Cerebellar nuclear complex (tissue), 1 donor: ENCODE results near the gene VRK2.
"Not testable (repeated sequence)": the region's sequence is repeated elsewhere in the genome, so short reads cannot be mapped to it uniquely, and the experiment has no call there.

Source experiments
- DNase-seq, 2 experiments: peaks; one replicate each; lab custom pipeline; 2025; lab: John Stamatoyannopoulos, UW

Gene VRK2

DNA sequence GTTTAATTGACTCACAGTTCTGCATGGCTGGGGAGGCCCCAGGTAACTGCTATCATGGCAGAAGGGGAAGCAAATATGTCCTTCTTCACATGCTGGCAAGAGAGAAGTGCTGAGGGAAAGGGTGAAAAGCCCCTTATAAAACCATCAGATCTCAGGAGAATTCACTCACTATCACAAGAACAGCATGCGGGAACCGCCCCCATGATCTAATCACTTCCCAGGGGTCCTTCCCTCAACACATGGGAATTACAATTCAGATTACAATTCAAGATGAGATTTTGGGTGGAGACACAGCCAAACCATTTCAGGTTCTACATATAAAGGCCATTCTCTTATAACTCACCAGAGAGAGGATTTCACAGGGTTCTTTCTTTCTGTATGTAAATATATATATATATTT, 62.9 kb downstream of the VRK2 start:
- DNase-seq: no peak

DNA sequence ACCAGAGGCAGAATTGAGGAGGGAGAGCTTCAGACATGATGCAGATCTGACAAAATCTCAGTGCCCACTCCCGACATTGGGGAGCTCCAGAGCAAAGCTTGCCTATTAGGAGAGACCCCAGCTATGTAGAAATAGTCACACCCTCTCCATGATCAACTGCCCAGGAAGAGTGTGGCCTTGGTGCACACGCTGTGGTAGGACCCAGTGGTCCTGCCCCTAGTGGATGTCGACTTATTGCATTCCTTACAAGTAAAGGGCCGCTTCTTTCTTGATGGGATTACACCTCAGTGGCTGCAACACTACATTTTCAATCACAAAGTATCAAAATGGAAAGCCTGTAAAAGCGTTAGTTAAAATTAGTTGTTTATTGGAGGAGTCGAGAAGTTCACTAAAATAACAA, 64.2 kb downstream of the VRK2 start:
- DNase-seq: no peak

DNA sequence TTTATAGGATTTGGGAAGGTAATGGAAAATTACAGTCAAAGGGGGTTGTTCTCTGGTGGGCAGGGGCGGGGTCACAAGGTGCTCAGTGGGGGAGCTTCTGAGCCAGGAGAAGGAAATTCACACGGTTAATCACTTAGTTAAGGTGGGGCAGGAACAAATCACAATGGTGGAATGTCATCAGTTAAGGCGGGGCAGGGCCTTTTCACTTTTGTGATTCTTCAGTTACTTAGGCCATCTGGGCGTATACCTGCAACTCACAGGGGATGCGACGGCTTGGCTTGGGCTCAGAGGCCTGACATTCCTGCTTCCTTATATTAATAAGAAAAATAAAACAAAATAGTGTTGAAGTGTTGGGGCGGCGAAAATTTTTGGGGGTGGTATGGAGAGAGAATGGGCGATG, 67.0 kb downstream of the VRK2 start:
- not testable (repeated sequence) for DNase-seq

DNA sequence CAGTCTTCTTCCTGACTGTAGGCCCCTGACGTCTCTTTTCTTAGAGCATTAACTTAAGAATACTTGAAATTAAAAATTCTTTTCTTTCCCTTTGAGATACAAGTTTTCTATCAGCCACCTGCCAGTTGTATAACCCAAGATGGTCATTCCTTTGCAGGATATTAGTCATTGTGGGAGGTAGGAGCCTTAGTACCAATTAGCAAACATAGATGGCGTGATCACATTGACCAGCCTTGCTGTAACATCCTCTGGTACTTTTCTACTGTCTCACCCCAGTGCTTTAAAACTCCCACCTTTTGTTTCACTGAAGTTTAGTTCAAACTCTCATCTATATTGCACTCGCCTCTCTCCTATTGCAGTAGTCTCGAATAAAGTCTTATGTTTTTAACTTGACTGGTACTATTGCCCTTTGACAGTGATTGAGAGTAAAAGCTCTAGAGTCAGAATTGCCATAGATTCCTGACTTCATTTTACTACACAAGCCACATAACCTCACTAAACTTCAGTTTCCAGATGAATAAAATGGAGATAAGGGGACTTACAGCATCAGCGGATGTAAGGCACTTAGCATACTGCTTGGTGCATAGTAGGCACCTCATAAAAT, 74.1 kb downstream of the VRK2 start:
- DNase-seq: no peak

DNA sequence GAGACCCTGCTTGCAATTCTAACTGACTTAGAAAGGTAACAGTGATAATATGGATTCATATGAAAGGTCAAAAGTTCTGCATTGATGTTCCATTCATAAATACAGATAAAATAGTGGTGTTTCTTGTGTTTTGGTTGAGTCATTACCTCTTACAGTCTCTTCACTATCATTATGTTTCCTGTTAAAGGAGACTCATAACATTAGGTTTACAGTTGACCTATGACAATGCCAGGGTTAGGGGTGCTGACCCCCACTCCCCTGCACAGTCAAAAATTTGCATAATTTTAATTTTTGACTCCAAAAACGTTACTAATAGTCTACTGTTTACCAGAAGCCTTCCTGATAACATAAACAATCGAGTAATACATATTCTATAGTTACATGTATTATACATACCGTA, 75.4 kb downstream of the VRK2 start:
- no peak for DNase-seq

DNA sequence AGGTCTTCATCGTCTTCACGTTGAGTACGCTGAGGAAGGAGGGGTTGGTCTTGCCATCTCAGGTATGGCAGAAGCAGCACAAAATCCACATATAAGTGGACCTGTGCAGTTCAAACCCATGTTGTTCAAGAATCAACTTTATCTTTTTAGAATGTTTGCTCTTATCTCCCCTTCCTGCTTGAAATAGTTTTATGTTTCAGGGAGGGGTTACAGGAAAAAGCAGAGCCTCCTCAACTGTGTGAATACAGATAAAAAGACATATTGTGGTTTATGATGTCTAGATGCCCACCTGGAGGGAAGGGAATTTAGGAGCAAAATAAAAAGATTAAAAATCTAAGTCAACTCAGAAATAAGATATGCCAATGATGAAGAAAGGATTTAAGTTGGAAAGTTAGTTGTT, 75.9 kb downstream of the VRK2 start:
- no peak for DNase-seq

DNA sequence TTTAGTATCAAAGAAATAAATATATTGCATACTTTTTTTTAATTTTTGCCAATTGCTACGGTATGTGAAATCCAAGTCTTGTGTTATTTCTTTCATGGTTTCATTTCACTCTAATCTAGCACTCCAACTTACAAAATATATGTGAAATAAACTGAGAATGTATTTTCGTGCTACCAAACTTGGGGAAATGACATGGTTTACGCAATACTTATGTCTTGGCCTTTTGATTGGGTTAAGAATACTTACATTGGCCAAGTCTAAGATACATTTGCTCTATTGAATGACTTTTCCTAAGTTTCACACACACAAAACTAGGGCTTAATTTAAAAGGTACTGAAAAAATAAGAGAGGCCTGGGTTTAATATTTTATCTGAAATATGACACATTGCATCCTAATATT, 80.5 kb downstream of the VRK2 start:
- no peak for DNase-seq

DNA sequence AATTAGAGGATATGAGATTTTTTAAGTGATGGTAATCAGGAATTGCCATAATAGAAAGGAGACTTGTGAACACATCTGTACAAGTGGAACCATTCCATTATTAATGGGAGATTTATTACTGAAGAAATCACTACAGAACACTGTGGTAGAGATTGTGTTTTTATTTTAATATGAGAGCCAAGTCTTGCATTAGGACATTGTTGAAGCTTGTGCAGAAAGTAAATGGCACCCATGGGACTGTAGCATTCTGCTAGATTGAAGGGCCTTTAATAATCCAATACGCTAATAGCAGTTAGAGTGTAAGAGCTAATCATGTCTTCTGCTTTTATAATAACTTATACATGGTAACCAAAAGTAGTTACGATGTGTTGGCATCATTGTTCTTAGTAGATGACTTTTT, 83.6 kb downstream of the VRK2 start:
- DNase-seq: no peak

DNA sequence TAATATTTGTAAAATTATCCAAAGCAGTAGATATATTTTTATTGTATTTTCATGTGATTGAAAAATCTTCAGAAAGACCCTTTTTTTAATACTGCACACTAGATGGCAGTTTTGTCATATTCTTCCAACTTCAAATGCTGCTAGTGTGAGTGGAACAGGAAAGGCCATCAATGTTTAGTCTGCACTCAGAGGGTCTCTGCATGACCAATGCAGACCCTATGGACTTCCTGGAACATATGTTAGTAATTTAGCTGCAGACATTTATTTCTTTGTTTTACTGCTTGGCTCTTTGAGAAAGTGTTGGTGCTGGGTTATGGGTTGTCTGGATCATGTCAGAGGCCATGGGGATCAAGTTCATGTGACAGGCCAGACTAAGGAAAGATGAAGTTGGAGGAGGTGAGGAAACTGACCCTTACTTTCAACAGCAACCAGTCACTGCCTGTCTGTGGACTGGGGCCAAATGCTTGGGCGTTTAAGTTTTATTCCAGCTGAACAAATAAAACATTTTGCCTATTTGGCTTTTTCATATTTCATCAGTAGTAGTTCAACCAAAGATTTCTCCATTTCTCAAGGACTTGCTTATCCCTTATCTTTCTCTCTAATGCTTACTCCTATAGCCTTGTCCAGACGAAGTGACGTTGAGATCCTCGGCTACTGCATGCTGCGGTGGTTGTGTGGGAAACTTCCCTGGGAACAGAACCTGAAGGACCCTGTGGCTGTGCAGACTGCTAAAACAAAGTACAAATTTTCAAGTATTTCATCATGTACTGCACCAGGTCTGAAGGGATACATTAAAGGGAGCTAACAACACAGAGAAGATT, 84.8 kb downstream of the VRK2 start:
- DNase-seq: no peak

DNA sequence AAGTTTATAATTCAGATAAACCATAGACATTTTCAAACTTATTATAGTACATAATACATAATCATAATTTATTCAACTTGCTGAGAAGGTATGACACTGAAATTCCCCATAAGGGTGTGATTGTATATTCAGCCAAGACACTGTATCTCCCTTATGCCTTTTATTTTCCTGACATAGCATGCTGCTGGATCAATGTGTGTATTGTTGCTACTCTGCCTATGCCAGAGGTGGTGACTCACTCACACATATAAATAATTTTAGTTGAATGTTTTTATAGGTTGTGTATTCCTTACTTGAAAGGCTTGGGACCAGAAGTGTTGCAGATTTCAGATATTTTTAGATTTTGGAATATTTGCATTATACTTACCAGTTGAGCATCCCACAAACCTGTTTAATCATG, 86.8 kb downstream of the VRK2 start:
- DNase-seq: no peak

DNA sequence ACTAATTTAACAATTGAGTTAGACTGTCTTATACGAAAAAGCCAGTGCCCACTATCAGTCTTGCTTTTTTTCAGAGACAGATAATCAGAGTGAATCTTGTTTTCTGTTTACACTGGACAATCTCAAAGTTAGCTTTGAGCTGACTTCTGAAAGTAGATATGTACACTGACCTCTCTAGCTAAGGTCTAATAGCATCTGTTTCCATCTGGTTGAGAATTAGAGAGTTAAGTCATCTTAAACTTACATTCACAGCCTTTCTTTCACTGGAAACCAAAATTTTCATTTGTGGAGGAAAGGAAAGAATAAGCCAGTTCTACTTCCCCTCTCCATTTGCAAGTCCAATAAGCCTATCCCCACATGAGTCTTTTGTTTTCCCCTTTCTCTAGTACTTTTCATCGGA, 89.3 kb downstream of the VRK2 start:
- no peak for DNase-seq

DNA sequence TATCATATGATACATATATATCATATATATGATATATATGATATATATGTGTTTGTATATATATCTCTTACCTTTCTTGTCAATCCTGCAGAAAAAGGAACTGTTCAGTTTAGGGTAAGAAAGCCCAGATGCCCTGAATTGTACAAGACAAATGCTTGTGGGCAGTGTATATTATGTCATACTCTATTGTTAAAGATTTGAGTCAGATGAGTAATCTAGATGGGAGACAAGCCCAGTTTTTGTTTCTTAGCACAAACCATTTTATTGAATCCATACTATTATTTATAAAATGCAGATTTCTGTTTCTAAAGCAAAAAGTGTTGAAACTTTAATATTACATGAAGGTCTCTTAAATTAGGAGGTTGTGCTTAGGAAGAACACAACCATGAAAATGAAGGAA, 90.6 kb downstream of the VRK2 start:
- DNase-seq: no peak

DNA sequence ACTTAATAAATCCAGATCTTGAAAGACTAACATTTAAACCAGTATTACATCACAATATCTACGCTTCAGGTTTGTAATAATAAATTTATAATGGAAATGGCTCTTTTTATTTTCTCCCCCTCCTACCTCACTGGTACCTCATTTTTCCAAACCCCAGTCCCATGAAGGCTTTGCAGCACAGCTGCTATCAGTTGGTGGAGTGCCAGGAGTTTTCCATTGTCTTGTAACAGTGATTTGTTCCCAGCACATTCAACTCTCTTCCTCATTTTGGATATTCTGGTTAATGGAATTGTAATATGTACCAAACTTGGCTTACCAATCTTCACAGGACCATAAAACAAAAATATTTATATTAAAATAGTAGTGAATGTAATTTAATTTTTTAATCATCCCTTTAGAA, 91.2 kb downstream of the VRK2 start:
- DNase-seq: no peak

DNA sequence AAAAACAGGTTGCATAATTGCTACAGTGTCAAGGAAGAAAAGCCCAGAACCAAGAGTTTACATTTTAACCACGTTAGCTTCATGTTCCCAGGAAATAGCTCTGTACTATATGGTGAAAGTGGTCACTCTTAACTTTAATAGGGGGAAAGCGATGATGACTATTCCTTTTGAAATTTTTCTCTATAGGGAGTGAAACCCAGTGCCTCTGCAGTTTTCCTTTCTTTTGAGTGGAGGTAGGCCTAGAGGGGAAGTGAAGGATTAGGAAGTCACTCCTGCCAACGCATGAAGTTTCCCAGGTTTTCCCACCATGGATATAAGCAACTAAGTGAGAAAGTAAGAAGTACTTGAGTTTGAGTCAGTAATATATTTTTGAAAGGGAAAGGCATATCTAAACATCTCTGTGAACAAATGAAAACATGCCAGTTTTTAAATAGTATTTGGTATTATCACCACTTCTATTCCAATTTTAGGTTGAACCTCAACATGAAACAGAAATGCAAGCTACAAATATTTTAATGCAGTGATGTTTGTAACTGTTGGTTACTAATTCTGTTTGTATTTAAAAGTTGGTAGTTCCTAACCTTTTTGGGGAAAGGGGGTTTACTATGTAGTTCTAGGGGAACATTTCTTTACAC, 91.9 kb downstream of the VRK2 start:
- DNase-seq: no peak

DNA sequence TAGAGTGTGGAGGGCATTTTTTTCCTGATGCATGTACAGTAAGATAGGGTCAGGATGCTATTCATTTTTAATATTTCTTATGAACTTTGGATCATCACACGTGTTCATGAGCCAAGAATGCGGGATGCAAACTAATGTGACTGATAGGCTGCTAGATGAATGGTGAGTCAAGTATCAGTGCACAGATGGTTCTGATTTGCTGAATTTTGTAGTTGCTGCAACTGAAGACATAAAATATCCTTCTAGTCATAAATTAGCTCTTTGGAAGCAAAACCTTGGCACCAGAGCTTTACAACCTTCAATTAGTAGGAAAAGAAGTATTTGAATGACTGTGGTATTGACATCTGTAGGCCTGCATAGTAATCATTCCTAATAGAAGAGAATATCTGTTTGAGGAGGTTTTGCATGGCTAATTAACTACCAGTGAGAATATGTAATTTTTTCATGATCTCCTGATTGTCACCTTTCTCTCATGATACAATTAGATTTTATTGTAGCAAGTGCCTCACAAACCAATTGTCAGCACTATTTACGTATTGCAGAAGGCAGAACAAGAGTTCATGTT, 94.0 kb downstream of the VRK2 start:
- no peak for DNase-seq

DNA sequence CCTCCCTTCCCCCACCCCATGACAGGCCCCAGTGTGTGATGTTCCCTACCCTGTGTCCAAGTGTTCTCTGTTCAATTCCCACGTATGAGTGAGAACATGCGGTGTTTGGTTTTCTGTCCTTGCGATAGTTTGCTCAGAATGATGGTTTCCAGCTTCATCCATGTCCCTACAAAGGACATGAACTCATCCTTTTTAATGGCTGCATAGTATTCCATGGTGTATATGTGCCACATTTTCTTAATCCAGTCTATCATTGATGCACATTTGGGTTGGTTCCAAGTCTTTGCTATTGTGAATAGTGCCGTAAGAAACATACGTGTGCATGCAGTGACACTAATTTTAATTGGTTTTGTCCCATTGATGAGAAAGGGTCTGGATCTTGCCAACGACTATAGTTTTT, 99.2 kb downstream of the VRK2 start:
- DNase-seq: not testable (repeated sequence)

DNA sequence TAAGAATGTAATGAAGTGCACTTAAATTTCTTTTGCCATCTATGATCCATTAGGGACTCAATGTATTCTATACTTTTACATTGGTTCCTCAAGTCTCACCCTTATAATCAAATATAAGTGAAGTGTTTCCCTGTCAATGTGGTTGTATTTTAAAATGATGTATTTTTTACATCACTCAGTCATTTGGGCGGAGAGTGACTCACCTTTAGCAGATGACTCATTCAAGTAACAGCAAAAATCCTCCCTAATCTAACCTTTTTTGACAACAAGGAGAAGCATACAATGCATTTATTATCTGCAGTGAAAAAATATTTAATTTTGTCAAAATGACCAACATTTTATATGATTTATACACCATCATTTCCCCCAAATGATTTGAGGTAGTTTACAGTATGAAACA, 100.1 kb downstream of the VRK2 start:
- DNase-seq: no peak

DNA sequence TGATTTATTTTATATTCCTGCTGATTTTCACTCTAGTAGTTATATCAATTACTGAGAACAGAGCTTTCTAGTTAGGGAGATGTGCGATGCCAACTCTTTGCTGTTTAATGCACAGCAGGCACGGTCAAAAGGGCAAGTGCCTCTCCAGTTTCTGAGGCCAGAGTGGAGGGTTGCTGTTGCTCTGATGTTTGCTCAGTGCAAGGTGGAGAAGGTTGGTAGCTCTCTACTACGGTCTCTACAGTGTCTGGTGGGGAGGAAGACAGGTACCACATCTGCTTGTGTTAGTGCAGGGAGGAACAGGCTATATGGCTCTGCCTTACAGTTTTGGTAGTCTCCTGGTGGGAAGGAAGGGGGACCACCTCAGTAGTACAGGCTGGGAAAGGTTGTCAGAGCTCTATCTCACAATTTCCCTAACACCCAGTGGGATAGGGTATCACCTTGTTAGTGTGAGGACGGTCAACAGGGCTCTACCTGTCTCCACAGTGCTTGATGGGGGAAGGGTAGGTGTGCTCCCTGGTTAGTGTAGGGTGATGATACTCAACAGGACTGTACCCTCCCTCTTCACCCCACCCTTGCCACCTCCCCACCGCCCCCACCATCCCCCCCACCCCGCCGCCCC, 108.7 kb downstream of the VRK2 start:
- no peak for DNase-seq

DNA sequence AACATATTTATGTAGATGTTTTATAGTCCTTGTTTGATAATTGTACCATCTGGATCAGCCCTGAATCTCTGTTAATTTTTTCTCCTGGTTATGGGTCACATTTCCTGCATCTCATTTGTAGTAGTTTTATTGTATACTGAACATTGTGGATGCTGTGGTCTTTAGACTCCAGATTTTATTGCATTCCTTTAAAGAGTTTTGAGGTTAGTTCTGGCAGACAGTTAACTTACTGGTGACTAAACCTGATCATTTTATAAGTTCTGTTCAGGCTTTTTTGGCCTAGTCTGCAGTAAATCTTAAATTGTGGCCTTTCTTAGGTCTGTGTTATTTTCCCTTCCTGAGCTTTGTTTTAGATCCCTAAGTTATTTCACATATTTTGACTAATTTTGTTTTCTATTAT, 110.2 kb downstream of the VRK2 start:
- no peak for DNase-seq

DNA sequence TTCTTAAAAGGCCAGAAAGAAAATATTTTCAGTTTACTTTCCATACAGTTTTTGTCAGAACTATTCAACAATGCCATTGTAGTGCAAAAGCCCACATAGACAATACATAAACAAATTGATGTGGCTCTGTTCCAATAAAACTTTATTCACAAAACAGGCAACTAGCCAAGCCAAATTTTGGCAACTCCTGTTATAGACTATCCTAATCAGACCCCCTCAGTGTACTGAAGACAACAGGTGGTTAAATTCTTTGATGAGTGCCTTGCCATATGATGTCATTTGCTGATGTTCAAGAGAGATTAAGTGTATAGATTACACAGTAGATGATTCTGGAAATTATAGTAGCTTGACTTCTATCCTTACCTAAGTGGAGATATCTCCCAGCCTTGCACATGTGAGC, 111.1 kb downstream of the VRK2 start:
- no peak for DNase-seq

DNA sequence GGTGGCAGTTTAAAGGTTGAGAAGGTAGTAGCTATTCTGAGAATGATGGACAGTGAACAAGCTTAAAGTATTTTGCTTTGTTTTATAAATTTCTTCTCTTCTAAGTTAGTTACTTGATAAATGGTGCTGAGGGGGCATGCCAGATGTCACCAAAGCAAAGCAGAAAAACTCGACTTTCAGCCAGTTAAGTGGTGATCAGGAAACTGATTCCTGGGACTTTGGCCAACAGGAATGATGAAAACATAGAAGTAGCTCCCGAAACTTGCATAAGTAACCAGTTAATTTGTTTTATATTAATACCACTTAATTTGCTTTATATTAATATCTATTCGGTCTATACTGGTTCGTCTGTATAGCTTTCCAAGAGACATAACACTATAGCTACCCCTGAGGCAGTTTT, 111.9 kb downstream of the VRK2 start:
- DNase-seq: no peak

DNA sequence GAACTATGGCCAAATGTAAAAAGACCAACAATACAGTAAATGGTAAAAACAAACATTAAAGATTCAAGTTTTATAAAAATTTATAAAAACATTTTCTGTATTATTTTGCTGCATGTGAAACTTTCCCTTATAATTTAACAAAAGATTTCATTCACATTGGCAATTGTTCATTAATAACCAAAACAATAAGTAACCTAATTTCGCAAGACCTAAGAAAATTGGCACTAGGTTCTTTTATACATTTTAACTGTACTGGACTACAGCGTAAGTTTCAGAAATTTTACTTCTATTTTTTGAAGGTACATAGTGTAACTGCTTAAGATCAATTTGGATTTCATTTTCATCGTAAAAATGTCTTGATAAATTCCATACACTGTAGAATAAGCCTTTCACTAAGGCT, 117.3 kb downstream of the VRK2 start:
- DNase-seq: no peak

DNA sequence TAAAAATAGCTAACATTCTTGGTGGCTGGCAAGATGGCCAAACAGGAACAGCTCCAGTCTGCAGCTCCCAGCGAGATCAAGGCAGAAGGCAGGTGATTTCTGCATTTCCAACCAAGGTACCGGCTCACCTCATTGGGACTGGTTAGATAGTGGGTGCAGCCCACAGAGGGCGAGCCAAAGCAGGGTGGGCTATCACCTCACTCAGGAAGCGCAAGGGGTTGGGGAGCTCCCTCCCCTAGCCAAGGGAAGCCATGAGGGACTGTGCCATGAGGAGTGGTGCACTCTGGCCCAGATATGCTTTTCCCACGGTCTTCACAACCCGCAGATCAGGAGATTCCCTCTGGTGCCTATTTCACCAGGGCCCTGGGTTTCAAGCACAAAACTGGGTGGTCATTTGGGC, 121.5 kb downstream of the VRK2 start:
- not testable (repeated sequence) for DNase-seq
